Panc1 (cell line): ENCODE data around the gene HMGN2.

ENCODE experiments used
- TF ChIP-seq, protein P1 (sequence below): fragments of 450-650 bp; IDR thresholded peaks from 2 replicates; pipeline ENCODE4 v1.5.1; 2017; ENCODE audit warnings: mild to moderate bottlenecking
- TF ChIP-seq, protein P2 (sequence below), 2 experiments: IDR thresholded peaks; 2 replicates each; pipeline ENCODE4 v1.6.1; 2011 to 2012; ENCODE audit warnings: low read depth in 2 of 2, control low read depth in 1 of 2, low read length in 1 of 2, mild to moderate bottlenecking in 1 of 2, moderate library complexity in 1 of 2; ENCODE audit not compliant: insufficient read depth in 1 of 2

GRCh38 chr1:26468911-26469310, 3.3 kb upstream of the HMGN2 start:
- TF ChIP-seq, protein P1, sequence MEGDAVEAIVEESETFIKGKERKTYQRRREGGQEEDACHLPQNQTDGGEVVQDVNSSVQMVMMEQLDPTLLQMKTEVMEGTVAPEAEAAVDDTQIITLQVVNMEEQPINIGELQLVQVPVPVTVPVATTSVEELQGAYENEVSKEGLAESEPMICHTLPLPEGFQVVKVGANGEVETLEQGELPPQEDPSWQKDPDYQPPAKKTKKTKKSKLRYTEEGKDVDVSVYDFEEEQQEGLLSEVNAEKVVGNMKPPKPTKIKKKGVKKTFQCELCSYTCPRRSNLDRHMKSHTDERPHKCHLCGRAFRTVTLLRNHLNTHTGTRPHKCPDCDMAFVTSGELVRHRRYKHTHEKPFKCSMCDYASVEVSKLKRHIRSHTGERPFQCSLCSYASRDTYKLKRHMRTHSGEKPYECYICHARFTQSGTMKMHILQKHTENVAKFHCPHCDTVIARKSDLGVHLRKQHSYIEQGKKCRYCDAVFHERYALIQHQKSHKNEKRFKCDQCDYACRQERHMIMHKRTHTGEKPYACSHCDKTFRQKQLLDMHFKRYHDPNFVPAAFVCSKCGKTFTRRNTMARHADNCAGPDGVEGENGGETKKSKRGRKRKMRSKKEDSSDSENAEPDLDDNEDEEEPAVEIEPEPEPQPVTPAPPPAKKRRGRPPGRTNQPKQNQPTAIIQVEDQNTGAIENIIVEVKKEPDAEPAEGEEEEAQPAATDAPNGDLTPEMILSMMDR: no peak
- TF ChIP-seq, protein P2, sequence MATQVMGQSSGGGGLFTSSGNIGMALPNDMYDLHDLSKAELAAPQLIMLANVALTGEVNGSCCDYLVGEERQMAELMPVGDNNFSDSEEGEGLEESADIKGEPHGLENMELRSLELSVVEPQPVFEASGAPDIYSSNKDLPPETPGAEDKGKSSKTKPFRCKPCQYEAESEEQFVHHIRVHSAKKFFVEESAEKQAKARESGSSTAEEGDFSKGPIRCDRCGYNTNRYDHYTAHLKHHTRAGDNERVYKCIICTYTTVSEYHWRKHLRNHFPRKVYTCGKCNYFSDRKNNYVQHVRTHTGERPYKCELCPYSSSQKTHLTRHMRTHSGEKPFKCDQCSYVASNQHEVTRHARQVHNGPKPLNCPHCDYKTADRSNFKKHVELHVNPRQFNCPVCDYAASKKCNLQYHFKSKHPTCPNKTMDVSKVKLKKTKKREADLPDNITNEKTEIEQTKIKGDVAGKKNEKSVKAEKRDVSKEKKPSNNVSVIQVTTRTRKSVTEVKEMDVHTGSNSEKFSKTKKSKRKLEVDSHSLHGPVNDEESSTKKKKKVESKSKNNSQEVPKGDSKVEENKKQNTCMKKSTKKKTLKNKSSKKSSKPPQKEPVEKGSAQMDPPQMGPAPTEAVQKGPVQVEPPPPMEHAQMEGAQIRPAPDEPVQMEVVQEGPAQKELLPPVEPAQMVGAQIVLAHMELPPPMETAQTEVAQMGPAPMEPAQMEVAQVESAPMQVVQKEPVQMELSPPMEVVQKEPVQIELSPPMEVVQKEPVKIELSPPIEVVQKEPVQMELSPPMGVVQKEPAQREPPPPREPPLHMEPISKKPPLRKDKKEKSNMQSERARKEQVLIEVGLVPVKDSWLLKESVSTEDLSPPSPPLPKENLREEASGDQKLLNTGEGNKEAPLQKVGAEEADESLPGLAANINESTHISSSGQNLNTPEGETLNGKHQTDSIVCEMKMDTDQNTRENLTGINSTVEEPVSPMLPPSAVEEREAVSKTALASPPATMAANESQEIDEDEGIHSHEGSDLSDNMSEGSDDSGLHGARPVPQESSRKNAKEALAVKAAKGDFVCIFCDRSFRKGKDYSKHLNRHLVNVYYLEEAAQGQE (IDR thresholded peaks at IDR 0.05; ENCODE audit: insufficient read depth in 1 of 2, low read depth in 2 of 2, low read length in 1 of 2): no peak
